GM19438 (cell line): ENCODE measurements around the gene GLIS2.

Source experiments
- ATAC-seq: cut with Tn5 transposase; IDR thresholded peaks from one replicate; pipeline ENCODE4 v1.9.1; 2021; ENCODE audit warnings: low read depth; ENCODE audit not compliant: unreplicated experiment

Gene GLIS2

DNA sequence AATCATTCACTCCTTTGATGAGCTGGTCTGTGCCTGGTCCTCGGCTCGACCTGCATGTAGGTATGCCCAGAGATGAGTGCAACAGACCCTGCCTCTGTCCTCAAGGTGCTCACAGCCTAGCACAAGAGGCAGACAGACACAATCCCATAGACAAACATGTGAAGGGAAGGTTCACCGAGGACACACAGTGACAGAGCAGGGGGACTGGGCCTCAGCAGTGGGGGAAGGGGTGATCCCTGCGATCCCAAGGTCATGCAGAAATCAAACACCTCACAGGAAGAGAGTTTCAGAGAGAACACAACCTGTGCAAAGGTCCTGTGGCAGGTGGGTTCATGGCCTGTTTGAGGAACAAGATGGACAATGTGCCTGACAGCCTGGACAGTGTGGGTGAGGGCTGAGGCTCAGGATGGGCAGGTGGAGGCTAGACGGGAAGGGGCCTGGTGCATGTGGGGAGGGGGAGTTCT lies 51.6 kb downstream of the GLIS2 start:
- ATAC-seq = no peak

DNA sequence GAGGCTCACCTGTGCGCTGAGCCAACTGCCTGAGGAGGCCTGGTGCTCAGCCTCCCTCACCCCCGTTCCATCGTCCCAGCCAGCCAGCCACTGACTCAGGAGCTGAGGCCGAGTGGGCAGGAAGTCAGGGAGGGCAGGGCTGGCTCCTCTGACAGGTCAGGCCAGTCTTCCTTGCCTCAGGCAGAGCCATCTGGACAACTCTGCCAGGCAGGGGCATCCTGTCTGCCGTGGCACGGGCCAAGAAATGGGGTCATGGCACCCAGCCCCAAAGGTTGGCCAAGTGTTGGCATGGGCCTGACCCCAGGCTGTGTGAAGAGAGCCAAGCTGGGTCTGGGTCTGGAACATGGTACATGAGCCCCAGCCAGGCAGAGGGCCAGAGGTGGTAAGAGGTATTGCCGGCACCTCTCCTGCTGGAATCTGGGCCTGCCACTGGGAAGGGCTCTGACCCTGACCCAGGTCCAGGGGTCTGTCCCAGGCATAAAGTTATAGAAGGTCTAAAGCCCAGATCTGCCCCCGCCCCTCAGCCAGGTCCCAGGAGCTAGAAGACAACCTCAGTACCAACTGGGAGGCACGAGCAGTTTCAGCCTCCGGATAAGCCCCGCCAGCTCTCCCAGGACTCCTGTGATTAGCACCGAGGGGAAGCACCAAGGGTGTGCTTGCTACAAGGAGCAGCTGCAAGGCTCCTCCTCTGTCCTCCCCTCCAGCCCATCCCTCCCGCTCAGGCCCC lies 53.3 kb downstream of the GLIS2 start:
- no peak for ATAC-seq

DNA sequence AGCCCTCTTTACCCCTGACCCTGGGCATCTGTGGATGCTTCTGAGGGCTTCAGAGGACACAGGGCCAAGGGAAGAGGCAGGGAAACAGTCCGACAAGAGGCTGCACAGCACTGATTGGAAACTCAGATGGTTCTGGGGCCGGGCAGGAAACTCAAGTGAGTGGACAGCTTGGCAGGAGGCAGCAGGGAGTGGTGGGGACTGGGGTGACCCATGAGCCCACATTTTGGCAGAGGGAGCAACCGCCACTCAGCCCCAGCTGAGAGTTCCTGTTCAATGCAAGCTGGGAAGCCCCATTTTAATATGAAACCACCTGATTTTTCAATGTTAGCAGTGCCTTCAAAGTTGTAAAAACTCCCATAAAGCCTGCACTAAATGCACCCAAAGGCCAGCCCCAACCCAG lies 54.3 kb downstream of the GLIS2 start:
- no peak for ATAC-seq

DNA sequence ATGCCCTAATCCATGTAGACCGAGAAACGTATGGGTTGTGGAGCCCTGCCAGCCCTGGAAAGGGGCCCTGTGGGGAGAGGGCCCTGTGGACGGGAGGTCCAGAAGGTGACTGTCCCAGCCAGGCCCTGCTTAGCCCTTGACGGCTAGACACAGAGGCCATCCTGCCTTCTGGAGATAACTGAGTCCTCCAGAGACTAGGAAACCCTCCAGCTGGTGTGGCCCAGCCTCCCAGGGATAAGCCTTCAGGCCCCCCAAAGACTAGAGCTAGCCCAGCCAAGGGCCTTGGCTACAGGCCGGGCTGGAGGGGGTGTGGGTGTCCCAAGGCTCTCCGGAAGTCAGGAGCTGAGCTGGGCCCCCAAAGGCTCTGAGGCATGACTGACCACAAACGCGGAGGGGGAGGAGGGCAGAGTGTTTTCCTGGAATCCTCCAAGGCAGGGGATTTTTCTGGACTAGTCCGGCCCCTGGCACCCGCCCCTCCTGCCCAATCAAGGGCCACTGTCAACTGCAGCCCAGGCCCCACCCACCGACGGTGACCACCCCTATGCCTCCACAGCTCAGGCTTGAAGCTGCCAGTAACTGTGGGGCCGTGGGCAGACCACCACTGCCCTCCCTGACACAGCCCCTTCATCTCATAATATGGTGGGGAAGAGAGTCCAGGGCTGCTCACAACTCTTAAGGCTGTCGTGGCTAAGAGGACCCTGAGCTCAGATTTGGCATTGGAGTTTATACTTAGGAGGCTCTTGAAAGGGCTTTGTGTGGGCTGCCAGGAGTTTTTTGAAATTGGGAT lies 54.9 kb downstream of the GLIS2 start:
- ATAC-seq = no peak

- ATAC-seq = peak; percentile 65
These were observed 55.6 kb downstream of the GLIS2 start, which contains the start of gene VASN for GRCh38 chr16:4371357-4372000. Gene VASN (plus strand): TSS chr16:4371848. CDS start chr16:4380878, 9,030 bp downstream.

DNA sequence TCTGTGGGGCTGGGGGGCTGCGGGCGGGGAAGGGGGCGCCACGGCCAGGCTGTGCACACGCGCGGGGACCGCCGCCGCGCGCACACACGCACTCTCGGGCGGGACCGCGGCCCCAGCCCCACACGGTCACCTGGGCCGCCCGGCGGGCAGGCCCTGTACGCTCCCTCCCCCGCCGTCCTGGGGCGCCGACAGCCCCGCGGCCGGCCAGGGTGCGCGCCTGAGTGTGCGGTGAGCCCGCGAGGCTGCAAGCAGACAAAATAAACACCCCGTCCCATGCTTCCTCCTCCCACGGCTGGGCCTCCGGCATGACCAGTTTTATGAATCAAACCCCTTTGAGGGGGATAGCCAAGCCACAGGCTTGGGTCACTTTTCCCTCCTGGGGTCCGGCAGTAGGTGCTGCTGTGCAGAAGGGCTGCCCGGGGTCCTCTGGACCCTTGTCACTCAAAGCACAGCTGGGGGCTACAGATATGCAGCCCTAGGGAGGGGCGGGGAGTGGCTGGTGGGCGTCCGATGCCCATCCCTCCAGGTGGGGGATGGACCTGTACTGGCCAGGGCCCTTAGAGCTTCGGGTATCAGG lies 56.2 kb downstream of the GLIS2 start:
- peak; percentile 30 for ATAC-seq

- no peak for ATAC-seq
These were observed 56.9 kb downstream of the GLIS2 start for GRCh38 chr16:4372578-4373355.

DNA sequence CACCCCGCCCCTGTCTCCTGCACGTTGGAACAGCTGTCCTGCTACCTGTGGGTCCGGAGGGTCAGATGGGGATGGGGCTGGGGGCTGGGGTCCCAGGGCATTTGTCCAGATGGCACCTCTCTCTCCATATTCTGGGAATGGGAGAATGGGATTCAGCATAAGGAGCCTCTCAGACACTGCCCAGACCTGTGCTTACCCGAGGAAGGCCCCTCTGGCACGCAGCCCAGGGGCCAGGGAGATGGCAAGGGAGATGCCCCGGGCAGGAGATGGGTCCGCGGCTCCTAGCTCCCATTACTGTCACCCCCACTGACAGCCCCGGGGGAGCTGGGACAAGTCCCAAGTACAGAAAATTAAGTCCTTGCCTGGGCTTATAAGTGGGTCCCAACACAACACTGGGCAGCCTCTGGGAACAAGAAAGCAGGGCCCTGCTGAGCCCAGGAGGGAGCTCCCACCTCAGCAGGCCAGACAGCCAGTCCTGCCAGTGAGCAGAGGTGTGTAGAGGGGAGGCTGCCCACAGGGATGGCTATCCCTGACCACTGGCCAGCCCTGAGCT lies 57.6 kb downstream of the GLIS2 start:
- no peak for ATAC-seq

DNA sequence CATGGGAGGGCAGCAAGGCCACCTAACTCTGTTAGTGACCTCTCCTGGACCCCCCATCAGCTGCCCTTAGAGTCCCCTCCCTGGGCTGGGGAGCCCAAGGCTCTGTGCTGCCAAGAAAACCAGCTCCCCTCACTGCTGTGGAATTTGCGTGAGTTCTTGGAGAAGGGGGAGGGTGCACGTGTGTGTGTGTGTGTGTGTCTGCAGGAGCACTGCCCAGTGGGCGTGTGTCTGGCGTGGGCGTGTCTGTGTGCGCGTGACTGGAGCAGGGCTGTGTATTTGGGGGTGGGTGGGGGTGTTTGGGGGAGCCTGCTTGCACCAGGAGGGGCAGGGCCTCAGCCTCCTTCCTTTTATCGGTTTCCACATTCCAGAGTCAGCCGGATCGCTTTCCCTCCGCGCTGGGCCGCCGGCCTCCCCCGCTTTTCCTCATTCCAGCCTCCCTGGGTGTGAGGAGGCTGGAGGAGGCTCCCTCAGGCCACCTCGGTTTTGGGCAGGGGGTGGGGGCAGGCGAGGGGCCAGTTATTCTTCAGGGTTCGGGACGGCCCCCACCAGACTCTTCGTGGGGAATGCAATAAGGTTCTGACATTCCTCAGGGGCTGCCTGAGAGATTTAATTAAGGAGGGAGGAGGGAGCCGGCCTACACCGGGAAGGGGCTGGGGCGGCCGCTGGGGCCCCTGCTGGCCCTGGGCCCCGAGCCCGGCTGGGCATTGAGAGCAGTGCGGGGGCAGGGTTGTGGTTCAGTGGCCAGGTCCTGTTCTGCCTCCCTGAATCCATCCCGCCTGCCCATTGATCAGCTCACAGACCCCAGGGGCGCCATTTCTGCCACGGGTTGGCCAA lies 58.3 kb downstream of the GLIS2 start:
- ATAC-seq = no peak

GRCh38 chr16:4375717-4376116 lies 59.9 kb downstream of the GLIS2 start:
- no peak for ATAC-seq

DNA sequence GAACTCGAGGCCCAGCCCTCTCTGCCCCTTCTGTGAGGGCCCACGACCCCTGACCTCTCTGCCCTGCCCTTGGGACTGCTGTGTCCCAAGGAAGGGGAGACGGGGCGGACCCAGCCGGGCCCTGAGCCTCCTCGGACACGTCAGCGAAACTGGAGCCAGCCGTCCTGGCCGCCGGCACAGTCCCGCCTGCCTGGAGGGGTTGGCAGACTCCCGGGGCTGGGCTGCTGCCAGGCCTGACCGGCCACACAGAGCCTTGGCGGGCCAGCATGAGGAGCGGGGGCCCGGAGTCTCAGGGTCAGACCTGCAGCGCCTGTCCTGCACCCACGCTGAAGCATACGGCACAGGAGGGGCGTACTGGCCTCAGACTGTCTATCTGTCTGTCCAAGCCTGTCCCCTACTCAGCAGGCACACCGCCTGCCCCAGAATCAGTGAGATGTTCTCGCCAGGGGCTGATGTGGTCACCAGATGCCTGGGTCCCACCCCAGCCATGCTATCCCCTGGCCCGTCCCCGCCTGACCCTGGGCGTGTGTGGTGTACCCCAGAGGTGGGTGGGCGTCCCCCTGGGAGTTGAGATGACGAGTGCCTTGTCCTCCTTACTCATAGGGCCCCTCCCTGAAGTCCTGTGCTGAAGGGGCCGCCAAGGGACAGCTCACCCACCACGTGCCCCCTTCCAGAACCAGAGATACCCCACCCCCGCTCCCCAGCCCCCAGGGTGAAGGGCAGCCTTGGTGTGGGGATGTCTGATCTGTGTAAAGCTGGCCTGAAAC lies 60.4 kb downstream of the GLIS2 start:
- no peak for ATAC-seq

DNA sequence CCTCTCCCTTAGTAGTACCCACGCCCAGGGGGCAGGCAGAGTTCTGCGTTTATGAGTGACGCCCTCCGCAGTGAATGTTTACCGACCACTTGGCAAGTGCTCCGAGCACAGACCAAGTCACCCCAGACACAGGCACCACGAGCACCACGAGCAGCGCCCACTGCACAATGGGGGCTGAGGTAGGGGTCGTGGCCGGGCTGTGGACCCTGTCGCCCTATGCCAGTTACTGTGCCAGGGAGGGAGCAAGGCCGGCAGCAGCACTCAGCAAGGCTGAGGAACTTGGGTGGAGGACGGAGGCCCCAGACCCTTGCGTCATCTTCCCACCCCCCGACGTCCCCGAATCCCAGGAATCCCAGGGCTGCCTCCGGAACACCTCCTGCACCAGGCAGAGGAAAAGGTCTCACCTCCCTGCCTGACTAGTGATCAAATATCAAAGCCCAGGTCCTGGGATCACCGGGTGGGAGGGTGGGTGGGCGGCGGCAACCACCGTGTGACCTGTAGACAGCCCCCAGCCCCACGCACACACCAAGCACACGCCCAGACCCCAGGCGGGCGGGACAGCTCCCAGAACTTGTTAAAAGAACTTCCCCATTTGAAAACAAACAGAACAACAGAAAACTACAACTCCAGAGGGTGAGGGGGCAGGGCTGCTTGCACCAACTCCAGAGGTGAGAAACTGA lies 61.2 kb downstream of the GLIS2 start:
- ATAC-seq = no peak

DNA sequence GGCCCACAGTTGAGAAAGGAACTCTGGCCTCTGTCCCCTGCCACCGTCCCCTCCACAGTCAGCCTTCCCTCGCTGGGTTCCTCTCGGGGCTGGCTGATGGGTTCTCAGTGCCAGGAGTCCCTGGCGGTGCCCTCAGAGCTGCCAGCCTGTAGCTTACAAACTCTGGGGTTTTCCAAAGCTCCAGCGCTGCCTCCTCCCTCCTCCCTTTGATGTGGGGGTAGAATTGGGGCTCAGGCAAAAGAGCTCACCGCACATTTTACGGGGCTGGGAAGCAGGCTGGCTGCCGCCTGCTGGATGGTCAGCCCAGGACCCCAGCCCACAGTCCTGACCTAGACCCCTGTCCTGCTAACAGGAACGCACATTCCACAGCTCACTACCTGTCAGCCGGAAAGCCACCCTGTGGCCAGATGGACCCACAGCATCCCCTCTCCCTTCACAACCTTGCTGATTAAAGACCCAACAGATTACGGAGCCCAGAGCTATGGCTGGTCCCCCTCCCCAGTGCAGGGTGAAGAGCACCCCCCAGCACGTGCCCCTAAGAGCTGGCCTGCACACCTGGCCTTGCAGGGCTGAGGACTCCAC lies 61.8 kb downstream of the GLIS2 start:
- ATAC-seq = no peak

DNA sequence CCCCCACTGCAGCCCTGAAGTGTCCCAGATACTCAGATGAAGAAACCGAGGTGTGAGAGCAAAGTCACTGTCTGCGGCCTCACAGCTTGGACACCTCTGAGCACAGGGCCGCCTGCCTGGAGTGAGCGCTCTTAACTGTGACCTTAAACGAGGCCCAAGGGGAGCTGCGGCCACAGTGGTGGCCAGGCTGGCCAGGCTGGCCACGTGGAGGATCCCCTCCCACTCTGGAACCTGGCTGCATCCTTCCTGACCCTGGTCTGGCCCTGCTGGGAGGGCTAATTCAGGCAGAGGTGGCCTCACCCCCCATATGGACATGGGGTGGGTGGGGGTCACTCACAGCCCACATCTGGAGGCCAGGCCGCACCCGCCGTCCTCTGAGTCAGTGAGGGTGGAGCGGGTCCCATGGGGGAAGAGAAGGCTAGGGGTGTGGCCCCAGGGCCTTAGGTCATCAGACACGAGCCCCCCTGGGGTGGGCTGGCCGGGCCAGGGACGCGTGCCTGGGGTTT lies 62.3 kb downstream of the GLIS2 start:
- no peak for ATAC-seq

DNA sequence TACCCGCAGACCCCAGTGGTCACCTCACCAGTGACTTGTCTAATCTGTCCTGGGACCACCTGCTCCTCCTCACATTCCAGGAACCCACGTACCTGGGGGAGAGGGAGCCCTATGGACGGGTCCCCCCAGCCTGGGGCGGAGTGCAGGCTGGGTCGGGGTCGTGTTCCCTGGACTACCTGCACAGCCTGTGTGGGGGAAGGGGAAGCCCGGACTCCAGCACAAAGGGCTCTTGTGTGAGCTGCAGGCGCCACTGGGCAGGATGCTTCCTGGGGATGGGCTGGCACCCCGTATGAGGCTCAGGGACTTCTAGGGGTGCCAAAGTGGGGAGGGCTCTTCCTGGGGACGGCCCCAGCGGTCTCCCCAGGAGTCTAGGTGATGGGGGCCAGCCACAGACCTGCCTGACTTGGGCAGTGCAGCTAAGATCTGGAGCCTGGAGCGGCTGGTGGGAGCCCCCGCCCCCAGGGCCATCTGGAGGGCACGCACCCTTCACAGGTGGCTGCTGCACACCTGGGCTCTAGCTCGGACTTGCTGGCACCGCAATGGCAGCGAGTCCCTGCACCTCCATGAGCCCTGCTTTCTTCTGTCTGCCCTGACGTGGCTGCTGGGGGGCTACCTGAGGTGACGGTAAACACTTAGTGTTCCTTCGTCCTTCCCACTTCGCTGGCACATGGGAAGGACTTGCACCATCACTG lies 63.3 kb downstream of the GLIS2 start:
- ATAC-seq = no peak

DNA sequence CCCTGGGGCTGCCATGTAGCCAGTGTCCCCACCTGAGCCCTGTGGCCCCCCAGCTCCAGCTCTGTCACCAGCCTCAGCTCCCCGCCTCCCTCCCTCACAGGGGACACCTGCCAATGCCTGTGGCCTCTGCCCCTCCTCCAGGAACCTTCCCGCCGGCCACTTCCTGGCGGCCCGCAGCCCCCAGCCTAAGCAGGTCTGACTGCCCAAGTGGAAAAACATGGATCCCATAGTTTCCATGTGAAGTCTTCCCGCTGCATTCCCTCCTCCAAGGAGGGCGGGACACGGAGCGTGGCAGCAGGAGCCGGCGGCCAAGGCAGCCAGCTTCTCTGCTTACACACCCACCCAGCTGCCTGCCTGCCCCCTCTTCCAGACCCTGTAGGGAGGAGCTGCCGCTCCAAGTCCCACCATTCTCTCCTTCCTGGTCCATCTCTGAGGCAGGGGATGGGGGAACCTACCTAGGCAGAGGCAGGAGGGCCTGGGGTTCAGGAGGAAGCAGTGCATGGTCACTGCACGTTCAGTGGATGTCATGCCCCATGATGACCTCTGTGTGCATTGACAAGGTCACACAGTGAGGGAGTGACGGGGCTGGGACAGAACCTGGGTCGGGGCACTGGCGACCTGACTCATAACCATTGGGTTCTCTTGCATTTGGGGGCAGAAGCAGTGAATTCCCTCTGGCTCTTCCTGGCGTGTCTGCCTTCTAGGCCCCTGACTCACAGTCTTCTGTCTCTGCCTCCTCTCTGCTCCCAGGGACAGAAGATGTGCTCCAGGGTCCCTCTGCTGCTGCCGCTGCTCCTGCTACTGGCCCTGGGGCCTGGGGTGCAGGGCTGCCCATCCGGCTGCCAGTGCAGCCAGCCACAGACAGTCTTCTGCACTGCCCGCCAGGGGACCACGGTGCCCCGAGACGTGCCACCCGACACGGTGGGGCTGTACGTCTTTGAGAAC lies 64.5 kb downstream of the GLIS2 start:
- no peak for ATAC-seq
